Measurements from ENCODE around the gene PTPN5.

- TF ChIP-seq POLR2A (IDR thresholded peaks at IDR 0.05), result no peak
- peak in 3 of 5 experiments; percentile 28 to 40 (median 32) for TF ChIP-seq CTCF (IDR thresholded peaks at IDR 0.05 in 4 of 5, conservative IDR thresholded peaks at IDR 0.05 in 1 of 5)
Observed at GRCh38 chr11:18775492-18776292, 15.9 kb downstream of the PTPN5 start.
